ENCODE data around the gene PLXNA4.

PLXNA4 gene

DNA sequence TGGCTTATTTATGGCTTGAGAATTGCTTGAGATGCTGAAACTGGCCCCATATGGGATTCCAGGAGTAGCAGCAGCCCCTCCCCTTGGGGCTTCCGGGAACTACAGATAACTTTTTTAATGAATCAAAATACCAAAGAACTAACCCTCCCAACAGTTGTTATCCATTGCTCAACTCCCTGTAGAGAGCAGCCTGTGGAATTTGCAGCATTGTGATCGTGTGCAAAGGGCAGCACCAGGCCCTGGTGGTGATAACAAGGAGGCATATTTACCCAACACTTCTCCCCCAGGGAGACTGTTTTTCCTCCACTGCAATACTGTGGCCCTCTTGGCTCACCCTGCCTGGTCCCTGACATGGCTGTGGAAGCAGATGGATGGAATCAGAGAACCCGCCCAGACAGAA is 196.2 kb downstream of the PLXNA4 start:
- DNase-seq = no peak

DNA sequence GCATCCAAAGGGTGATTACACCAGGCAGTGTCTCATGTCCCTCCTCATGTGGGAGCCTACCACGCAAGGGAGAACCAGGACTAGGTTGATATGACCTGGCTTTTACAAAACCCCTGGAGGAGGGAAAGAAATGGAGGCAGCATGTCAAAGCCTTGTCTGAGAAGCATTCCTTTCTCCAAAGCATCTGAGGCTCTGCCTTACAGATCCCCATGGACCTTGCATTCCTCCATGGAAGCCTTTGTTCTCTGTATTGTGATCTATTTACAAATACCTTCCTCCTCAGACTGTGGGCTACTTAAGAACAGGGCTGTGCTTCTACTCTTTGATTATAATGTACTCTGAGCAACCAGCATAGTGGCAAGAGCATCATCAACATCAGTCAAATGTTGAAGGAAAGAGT is 197.0 kb downstream of the PLXNA4 start:
- DNase-seq = no peak

DNA sequence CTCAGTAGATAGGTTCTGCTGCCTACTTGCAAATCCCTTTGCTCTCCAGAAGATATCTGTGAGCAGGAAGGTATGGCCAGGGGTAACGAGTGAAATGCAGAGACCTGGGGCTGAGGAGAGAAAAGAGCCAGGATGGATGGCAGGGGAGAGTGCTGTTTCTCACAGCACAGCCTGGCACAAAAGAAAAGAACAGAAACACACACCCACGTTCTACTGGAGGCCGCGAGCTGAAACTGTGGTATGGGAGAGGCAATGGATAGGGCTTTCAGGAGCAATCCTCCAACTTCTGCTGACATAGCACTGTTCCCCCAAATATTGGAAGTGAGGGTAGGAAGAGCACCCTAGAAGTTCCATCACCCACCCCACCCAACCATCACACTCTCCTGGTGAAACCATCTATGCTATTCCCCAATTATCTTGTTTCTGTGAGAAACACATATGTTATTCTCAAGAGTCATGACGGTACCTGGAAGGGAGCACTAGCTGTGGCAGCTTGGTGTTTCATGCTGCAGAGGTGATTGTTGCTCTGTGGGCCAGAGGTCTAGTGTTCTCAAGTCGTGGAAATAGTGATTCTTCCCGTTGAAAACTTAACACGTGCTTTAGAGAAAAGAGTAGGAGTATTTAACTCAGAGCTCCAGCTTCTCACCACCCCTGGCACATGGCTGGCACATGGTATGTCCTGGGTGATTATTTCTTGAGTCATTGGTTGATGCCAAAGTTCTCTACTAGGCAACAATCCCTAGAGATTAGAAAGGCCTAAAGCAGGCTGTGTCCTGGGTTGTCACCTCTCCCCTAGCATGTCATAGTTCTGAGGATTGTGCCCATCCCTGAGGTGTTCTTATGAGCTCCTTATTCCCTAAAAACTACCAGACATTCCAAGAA is 198.3 kb downstream of the PLXNA4 start:
- DNase-seq = no peak

DNA sequence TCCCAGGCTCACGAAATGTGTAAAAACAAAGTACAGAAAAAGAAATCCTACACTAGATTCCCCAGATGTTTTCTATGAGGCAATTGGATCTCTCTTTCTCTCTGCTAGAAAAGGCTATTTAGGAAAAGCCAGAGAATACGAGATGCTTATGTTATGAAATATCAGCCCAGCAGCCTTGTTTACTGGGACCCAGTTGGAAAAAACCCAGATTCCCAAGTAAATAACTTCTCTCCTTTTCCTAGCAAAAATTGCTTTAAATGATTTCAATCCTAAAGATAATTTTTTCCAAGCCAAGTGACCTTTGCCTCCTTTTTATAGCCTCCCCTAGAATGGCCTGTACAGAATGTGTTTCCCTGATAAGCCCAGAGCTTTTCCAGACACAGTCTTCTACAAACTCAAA is 199.3 kb downstream of the PLXNA4 start:
- no peak for DNase-seq

DNA sequence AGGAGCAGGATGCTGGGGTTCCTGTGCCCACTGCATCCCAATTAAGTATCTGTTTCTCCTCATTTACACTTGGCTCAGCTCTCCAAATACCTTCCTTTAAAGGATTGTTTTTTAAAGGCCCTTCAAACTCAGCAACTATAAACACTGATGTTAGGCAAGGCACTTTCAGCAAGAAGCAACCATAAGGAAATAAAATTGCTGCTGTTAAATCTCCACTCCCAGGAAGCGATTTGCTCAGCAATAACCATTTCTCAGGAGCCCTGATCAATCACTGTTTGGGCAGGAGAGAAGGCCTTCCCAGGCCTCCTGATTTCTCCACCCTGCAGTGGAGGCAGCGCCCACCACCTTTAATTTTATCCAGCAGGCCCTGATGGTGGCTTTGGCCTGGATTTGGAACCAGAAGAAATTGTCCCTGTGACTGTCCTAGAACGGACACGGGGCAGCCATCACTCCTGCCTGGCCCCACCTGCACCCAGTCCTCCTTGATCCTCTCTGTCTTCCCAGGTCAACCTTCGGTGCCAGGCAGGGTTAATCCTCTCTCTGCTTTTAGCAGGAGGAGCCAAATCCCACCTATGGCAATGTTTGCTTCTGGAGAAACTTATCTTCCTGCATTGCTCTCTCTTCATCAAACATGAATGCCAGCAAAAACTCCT is 199.8 kb downstream of the PLXNA4 start:
- DNase-seq = no peak

DNA sequence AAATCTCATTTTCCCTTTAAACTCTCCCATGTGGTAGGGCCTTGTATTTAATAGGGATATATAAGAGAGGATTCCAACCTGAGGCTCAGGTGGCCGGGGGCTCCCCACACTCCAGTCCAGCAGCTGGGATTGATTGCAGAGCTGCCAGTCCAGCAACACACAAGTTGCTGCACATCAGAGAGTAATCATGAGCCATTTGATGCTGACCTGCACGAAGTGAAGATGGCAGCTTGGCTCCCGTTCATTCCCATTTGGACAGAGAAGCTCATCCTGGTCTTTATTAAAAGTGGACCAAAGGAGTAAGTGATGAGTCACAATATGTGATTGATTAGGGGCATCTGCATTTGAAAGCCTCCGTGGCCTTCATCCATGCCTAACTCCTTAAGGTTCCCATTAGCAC is 202.4 kb downstream of the PLXNA4 start:
- DNase-seq = no peak

DNA sequence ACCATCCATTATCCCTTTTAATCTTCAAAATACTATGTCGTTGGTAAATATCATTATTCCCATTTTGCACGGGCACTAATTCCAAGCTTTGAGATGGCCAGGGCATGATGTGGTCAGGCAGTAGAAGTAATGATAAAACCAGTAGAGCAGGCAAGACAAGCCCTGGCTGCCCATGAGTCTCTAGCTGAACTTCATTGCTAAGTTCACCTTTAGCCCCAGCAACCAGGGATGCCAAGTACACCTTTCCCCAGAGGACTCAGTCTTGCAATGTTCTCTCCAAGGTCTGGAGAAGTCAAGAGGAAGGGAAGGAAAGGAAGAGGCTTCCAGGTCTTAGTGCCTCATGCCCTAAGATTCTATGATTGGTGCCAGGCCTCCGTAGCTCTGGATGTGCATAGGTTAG is 203.2 kb downstream of the PLXNA4 start:
- no peak for DNase-seq

DNA sequence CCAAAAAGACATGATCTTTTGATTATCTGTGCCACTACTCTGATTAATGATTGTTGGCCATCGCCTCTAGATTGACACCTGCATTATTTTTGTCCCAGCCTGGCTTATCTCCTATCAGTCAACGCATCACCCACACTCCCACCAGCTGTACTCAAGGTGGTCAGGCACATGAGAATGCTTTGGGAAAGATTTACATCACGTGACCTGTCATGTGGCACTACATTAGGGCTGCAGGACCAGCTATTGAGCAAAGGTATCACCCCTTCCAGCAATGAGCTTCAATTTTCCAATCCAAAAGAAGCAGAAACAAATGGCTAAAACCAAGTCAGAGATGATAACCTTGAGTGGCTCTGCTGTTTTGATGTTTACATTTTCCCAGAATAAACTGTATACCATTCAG is 204.3 kb downstream of the PLXNA4 start:
- no peak for DNase-seq

DNA sequence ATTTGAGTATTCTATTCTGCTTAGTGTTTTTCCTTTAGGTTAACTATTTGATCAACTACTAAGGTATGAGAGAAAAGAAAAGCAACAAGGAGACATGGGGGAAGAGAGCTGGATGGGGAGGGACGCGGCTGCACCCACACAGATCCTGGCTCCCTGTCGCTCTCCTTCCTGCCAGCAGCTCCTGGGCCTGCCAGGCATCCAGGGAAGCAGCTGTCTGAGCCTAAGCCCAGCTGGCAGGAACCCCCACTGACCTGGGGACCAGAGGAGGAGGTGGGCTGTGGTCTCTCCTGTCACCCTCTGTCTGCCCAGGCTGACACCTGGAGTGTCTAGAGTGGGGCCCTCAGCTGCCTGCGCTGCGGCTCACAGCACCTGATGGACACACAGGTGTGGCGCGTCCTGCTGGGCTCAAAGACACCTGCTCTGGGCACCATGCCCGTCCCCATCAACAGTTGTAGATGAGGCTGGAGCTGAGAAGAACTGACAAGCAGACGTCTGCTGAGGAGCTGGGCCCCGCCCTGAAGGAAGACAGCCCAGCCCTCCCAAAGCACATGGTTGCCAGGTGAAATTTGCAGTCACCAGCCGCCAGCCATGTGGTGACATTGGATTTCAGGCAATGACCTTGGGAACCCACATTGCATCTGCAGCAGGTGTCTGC is 207.9 kb downstream of the PLXNA4 start:
- DNase-seq = no peak

DNA sequence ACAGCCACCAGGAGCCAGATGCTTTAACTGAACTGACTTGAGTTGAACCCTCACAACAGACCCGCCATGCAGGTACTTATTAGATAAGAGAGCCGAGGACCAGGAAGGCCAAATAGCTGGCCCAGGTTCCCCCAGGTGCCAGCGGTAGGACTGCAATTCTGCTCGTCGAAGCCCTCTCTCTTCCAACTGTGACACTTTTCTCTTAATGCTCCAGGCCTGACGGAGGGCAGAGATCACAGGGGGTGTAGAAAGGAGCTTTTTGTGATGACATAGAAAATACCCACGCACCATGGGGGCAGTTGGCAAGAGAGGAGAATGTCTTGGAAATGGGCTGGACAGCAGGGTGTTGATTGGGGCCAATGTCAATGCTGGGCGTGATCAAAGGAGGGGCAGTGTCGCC is 208.5 kb downstream of the PLXNA4 start:
- no peak for DNase-seq

DNA sequence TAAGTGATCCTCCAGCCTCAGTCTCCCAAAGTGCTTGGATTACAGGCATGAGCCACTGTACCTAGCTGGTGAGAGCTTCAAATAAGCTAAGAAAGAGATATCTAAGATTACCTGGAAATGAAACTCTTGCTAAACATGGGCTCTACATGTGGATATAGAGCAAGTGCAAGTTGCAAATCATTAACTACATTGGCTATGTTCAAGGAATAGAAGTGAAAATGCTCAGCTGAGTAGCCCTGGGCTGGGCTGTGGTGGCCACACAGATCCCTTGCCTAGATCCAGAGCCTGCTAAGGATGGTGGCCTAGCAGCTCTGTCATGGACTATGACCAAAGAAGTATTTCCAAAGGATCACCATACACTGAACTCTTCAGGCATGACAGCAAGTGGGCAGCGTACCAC is 209.3 kb downstream of the PLXNA4 start:
- no peak for DNase-seq

DNA sequence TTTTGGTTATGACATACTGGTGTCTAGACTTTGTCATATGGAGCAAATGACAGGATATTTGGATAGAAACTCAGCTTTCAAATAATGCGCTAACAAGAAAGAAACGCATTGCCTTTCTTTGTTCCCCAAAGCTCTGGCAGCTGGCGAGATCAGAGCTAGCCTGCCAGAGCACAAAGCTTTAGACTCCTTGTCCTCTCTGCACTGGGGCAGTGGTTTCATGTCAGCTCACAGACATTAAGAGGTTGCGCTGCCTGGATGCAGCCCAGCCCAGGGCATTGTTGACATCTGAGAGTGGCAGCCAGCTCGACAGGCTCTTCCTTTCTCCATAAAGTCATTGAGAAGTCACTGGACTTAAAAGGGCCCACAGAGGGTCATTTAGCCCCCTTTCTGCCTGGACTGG is 212.0 kb downstream of the PLXNA4 start:
- DNase-seq = no peak

DNA sequence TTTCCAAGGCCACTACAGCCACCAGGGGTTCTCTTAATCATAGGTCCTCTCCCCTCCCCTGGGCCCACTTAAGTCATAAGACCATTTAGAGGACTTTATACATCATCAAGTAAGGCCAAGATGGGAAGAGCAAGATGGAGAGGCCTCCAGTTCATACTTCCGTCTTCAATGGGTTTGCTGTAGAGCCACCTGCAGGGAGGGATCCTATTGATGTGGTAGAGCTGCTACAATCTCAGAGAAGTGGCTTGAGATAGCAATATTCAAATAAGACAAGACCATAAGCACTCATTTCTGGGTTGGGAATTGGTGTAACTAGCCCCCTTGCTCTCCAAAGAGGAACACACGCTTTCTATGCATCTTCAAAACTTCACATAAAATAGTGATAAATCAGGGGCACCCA is 214.2 kb downstream of the PLXNA4 start:
- DNase-seq = no peak

DNA sequence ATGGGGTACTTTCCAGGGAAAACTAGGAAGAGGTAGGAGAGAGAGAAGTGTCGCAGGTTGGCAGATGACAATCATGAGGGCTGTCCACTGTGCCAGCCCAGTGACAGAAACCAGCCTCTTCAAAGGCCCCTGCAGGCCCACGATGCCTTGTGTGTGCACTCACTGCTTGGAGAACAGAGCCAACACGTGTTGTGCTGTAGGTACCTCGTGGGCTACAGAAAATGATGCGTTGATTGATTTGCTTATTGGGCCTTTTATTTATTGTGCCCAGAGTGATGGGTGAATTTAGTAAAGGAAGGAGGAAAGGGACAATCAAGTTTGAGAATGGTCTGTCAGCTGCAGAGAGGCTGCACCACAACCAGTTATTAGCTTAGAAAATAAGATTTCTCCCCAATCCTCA is 215.1 kb downstream of the PLXNA4 start:
- no peak for DNase-seq

DNA sequence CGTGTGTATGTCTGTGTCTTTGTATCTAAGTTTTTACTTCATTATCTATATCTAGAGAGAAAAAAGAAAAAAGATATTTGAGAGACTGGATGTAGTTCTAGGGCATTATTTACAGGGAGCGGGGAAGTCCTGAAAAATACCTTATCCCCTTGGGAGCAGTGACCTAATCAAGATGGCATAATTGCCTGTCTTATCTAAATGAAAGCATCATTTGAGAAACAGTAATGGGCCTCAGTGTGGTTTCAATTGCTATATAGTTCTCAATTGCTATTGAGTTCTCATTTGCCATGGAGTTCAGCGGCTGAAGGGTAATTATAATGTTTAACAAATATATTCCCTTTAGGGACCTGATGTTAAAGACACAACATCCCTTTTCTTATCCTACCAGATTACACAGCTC is 216.5 kb downstream of the PLXNA4 start:
- no peak for DNase-seq

DNA sequence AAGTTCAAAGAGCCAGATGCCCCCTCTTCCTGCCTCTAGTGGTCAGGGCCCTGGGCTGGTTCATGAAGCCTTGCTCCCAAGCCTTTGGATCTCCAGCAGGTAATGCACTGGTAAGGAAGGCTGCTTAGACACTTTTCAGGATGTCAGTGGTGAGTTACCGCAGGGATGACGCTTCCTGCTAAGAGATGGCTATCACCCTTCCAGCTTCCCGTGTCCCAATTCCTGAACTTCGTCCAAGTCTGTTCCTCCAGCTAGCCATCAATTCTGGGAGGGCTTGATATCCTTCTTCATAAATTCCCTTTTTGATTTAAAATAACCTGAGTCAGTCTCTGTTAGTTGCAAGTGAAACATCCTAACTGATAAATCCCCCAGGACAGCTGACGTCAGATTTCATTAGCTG is 221.2 kb downstream of the PLXNA4 start:
- no peak for DNase-seq

DNA sequence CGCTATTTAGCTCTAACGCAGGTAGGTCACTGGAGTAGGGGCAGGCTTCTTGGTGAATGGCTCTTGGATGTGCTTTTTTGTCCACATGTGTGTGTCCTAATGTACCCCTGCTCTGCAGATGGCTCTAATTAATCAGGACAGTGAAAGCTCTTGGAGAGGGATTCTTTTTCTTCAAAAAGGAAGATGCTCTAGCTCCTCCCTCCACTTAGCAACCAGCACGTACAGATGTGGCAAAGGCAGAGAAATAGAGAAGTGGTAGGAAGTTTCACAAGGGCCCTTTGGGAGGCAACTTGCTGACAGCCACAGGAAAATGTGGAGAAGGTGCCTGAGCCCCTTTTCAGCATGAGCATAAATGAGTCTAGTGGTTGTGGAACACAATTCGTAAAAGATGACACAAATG is 221.7 kb downstream of the PLXNA4 start:
- DNase-seq = no peak

DNA sequence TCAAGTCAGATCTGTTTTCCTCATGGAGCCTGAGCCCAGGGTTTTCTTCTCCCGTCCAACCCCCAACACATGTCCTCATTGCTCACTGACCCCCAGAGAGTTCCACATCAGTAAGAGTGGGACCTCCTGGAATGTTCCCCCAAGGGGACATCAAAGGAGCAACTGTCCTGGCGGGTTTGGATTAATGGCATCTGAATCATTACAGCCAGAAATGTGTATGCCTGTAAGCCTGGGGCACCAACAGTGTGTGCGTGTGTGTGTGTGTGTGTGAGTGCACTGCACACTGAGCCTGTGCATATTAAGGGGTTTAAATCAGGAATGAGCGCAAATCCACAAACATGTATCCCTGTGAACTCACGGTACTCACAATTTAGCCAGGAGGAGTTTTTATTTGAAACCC is 222.3 kb downstream of the PLXNA4 start:
- DNase-seq = no peak

DNA sequence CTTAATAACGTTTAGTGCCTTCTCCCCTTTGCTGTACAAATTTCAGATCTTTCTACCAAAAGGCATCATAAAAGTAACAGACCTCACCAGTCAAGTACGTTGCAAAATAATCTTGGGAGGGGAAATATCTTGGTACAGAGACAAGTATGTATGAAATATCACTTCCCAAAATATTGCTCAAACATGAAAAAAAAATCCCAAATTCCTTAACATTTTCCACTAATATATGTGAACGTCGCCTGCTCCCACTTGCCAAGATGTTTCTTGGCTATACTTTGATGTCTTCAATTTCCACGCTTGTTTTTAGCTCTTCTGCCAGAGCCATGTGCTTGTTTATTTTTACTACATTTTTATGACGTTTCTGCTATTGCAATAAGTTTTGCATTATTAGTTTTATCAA is 223.5 kb downstream of the PLXNA4 start:
- no peak for DNase-seq

DNA sequence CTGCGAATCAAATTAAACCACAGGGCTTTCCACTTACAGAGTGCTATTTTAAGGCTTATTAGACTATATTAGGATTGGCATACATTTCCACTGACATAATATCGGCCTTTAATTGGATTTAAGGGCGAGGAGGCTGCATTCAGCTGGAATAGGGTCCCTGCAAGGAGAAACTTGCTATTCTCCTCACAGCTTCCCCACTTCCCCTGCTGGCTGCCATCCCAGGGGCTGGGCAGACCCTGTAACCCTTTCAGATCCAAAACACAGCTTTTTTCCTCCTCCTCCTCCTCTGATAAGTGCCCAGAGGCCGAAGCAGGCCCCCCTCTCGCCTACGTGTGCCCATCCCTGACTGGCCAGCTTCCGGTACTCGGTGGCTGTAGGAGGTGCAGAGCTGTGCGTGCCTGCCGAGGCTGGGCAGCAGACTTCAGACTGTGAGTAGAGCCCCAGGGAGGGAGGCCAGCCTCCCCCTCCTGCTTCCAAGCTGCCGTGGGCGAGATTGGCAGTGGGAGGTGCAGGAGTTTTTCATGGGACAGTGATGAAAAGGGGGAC is 224.2 kb downstream of the PLXNA4 start:
- DNase-seq = no peak

DNA sequence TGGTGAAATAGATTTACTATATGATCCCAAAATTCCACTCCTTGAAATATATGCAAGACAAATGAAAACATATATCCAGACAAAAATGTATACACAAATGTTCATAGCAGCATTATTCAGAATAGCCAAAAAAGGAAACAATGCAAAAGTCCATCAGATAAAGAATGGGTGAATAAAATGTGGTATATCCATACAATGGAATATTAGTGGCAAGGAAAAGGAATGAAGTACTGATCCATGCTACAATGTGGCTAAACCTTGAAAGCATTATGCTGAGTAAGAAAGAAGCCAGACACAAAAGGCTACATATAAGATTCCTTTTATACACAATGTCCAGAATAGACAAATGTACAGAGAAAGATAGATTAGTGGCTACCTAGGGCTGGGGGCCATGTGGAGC is 225.5 kb downstream of the PLXNA4 start:
- no peak for DNase-seq

DNA sequence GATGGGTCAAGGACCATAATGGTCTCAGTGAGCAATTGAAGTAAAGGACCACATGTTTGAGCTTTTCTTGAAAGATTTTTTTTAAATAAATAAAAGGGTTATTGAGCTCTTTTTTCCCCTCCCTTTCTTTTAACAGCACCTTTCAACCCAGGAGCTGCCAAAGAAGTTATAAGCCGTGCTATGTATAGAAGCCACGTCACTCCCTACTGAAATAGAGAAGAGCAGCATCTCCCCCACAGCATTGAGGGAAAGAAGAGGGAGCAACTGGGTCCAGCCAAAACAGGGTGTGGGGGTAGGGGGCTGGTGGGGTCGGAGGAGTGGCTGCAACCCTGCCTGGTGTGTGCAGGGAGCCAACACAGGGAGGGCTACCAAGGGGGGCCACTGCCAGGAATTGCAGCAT is 227.2 kb downstream of the PLXNA4 start:
- no peak for DNase-seq

DNA sequence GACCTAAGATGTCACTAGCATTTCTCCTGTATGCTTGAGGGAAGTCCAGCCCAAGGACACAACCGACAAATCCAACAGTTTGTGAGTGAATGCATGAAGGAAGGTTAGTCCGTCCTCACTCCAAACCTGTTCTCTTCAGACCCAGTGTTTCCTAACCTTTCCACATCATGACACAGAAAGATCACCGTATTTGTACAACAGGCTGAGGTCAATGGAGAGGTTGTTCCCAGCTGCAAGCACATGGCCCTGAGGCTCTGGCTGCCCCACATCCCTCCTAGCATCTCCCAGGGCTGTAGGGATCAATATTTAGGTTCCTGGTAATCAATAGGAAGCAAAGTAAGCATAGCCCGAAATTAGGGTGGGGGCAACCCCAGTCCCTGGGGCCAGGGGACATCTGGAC is 227.9 kb downstream of the PLXNA4 start:
- no peak for DNase-seq

DNA sequence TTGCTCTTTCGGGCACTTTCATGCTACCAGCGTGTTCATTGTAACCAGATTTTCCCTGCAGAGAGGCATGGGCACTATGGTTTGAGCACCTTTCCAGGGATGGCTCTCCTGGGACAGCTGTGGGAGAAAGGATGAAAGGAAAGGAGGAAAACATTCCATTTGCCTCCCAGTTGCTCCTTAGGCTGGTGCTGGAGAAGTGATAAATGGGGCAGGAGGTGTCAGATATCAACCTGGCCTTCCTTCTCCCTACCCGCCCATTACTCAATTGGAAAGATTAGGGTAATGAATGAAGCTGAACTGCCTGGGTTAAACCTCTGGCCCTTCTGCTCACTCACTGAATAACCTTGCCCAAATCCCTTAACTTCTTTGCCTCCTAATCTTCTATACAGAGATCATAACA is 228.4 kb downstream of the PLXNA4 start:
- no peak for DNase-seq

Data from bone marrow (tissue), 2 donors.